IPS-15b (cell line): ENCODE data around the gene TCEAL2.
"Not testable (repeated sequence)": the region's sequence is repeated elsewhere in the genome, so short reads cannot be mapped to it uniquely, and the experiment has no call there.

Experiments
- H3K27me3 ChIP-seq: one replicate; pipeline ENCODE4 v1.6.1; 2013; ENCODE audit warnings: low read length; ENCODE audit not compliant: control insufficient read depth, insufficient read depth
- H3K36me3 ChIP-seq: one replicate; pipeline ENCODE4 v1.6.1; 2013; ENCODE audit warnings: low read length; ENCODE audit not compliant: control insufficient read depth, insufficient read depth
- H3K4me1 ChIP-seq: one replicate; pipeline ENCODE4 v1.6.1; 2013; ENCODE audit warnings: mild to moderate bottlenecking, low read length; ENCODE audit not compliant: control insufficient read depth, insufficient read depth
- H3K4me3 ChIP-seq: one replicate; pipeline ENCODE4 v1.5.1; 2013; ENCODE audit warnings: low read depth, low read length
- H3K9ac ChIP-seq: one replicate; pipeline ENCODE4 v1.6.1; 2013; ENCODE audit warnings: low read depth, mild to moderate bottlenecking, low read length
- H3K9me3 ChIP-seq: one replicate; pipeline ENCODE4 v1.6.1; 2013; ENCODE audit warnings: mild to moderate bottlenecking, low read length; ENCODE audit not compliant: control insufficient read depth, insufficient read depth

The TCEAL2 gene

GRCh38 chrX:102125436-102125835 lies at the start of gene TCEAL2:
TSS of gene TCEAL2 (plus strand) at chrX:102125679. CDS start at chrX:102126831, 1,152 bp downstream.
- H3K36me3 ChIP-seq, H3K9ac ChIP-seq, H3K9me3 ChIP-seq, H3K4me1 ChIP-seq: not testable (repeated sequence)
- peak within 1 kb of the TSS; percentile 63 for H3K4me3 ChIP-seq
- H3K27me3 ChIP-seq = peaks cover 27% of the 10 kb centered on the region

- peaks cover 6% of the 10 kb centered on the region for H3K9me3 ChIP-seq
- H3K4me3 ChIP-seq = no peak overlapping the region
- no peaks in the 10 kb centered on the region for H3K27me3 ChIP-seq
- H3K9ac ChIP-seq = no peak overlapping the region
- H3K4me1 ChIP-seq = no peaks in the 10 kb centered on the region
- H3K36me3 ChIP-seq = no peaks in the 10 kb centered on the region
These were observed 48.1 kb upstream of the TCEAL2 start for GRCh38 chrX:102077426-102077825.

- H3K4me1 ChIP-seq = no peaks in the 10 kb centered on the region
- no peaks in the 10 kb centered on the region for H3K27me3 ChIP-seq
- H3K36me3 ChIP-seq = no peaks in the 10 kb centered on the region
- H3K9ac ChIP-seq = no peak overlapping the region
- H3K9me3 ChIP-seq = no peaks in the 10 kb centered on the region
- H3K4me3 ChIP-seq = no peak overlapping the region
These were observed 39.8 kb upstream of the TCEAL2 start for GRCh38 chrX:102085706-102086105.

GRCh38 chrX:102113367-102113766 lies 12.1 kb upstream of the TCEAL2 start:
- H3K9me3 ChIP-seq = no peaks in the 10 kb centered on the region
- no peak overlapping the region for H3K4me3 ChIP-seq
- no peak overlapping the region for H3K9ac ChIP-seq
- no peaks in the 10 kb centered on the region for H3K4me1 ChIP-seq
- no peaks in the 10 kb centered on the region for H3K27me3 ChIP-seq
- H3K36me3 ChIP-seq = no peaks in the 10 kb centered on the region

- H3K36me3 ChIP-seq = no peaks in the 10 kb centered on the region
- no peaks in the 10 kb centered on the region for H3K9me3 ChIP-seq
- H3K4me1 ChIP-seq = no peaks in the 10 kb centered on the region
- no peaks in the 10 kb centered on the region for H3K27me3 ChIP-seq
- no peak overlapping the region for H3K9ac ChIP-seq
- H3K4me3 ChIP-seq = no peak overlapping the region
These were observed 9.7 kb upstream of the TCEAL2 start for GRCh38 chrX:102115748-102116147.

GRCh38 chrX:102125014-102125413 lies 465 bp upstream of the TCEAL2 start:
- not testable (repeated sequence) for H3K9ac ChIP-seq

GRCh38 chrX:102126080-102126818 lies 770 bp downstream of the TCEAL2 start:
- not testable (repeated sequence) for H3K9me3 ChIP-seq, H3K9ac ChIP-seq, H3K4me1 ChIP-seq, H3K36me3 ChIP-seq
- peak overlapping the region; percentile 50 for H3K4me3 ChIP-seq
- H3K27me3 ChIP-seq = peaks cover 27% of the 10 kb centered on the region

More at GRCh38 chrX:102125014-102125413, 465 bp upstream of the TCEAL2 start:
- H3K4me3 ChIP-seq = peak overlapping the region; percentile 63
- not testable (repeated sequence) for H3K36me3 ChIP-seq, H3K9me3 ChIP-seq, H3K4me1 ChIP-seq
- H3K27me3 ChIP-seq = peaks cover 27% of the 10 kb centered on the region

- H3K9ac ChIP-seq = no peak overlapping the region
- H3K27me3 ChIP-seq = peaks cover 27% of the 10 kb centered on the region
- H3K4me3 ChIP-seq = no peak overlapping the region
- no peaks in the 10 kb centered on the region for H3K9me3 ChIP-seq
- no peaks in the 10 kb centered on the region for H3K36me3 ChIP-seq
- H3K4me1 ChIP-seq = no peaks in the 10 kb centered on the region
These were observed 1.4 kb downstream of the TCEAL2 start for GRCh38 chrX:102126863-102127262.

- Histone ChIP-seq H3K36me3 (no peaks in the 10 kb centered on the region), H3K9ac (no peak overlapping the region), H3K27me3 (peaks cover 13% of the 10 kb centered on the region), H3K4me1 (no peaks in the 10 kb centered on the region), H3K4me3 (no peak overlapping the region), H3K9me3 (no peaks in the 10 kb centered on the region)
These were observed 4.0 kb downstream of the TCEAL2 start for GRCh38 chrX:102129473-102129872.

- no peak overlapping the region for H3K9ac ChIP-seq
- no peaks in the 10 kb centered on the region for H3K4me1 ChIP-seq
- no peaks in the 10 kb centered on the region for H3K36me3 ChIP-seq
- no peaks in the 10 kb centered on the region for H3K9me3 ChIP-seq
- no peak overlapping the region for H3K4me3 ChIP-seq
- H3K27me3 ChIP-seq = peaks cover 12% of the 10 kb centered on the region
These were observed 12.6 kb downstream of the TCEAL2 start for GRCh38 chrX:102138064-102138463.

GRCh38 chrX:102140876-102141275 lies 15.4 kb downstream of the TCEAL2 start:
- H3K4me3 ChIP-seq, H3K9ac ChIP-seq, H3K4me1 ChIP-seq, H3K36me3 ChIP-seq, H3K9me3 ChIP-seq: not testable (repeated sequence)
- H3K27me3 ChIP-seq = peaks cover 18% of the 10 kb centered on the region

- H3K9me3 ChIP-seq, H3K4me1 ChIP-seq, H3K36me3 ChIP-seq, H3K9ac ChIP-seq: not testable (repeated sequence)
- Histone ChIP-seq H3K27me3 (peaks cover 18% of the 10 kb centered on the region), H3K4me3 (peak overlapping the region; percentile 30)
These were observed 16.2 kb downstream of the TCEAL2 start for GRCh38 chrX:102141631-102142030.
